HG02943 (cell line): Measurements from ENCODE around the gene RPS19.

Experiments
- ATAC-seq: cut with Tn5 transposase; IDR thresholded peaks from one replicate; pipeline ENCODE4 v1.9.1; 2021; ENCODE audit warnings: mild to moderate bottlenecking, low read depth, moderate library complexity; ENCODE audit not compliant: unreplicated experiment

Gene RPS19

DNA sequence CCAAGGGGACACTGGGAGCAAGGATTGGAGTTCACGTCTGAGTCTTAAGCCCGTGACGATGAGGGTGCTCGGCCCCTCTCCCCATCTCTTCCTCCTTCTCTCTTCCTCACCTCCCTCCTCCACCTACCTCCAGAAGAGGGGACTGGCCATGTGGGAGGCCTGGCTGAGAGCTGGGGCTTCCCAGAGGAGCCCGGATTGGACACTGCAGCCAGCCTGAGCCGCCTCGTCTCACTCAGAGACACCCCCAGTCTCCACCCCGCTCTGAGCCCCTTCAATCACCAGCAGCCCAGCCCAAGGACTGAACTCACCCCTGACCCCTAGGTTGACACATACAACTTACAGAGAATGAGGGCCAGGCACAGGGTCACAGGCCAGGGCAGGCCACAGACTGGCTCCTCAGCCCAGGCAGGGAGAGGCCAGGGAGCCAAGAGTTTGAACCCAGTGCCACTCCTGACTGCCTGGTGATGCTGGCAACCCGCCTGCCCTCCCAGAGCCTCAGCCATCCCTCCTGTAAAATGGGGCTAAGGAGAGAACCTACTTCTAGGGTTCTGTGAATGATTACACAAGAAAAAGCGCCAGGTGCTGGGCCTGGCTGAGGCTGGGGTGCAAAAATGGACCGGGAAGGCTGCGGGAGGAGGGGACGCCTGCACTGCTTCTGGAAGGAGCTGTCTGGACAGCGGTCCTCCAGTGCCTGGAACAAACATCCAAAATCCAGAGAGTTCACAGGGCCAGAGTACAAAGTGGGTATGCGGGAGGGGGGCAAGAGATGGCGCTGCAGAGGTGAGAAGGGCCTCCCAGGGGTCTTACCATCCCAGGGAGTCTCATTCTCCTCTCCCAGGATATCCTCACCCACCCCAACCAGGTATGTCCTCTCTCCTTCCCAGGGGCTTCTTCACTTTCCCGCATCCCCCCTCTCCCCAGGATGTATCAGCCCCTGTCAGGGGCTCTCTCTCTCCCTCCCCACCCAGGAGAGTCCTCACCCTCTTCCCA is 18.2 kb downstream of the RPS19 start:
- no peak for ATAC-seq

GRCh38 chr19:41879080-41879479 is 19.0 kb downstream of the RPS19 start:
- no peak for ATAC-seq

- no peak for ATAC-seq
Observed at GRCh38 chr19:41879670-41880328, 19.7 kb downstream of the RPS19 start.

DNA sequence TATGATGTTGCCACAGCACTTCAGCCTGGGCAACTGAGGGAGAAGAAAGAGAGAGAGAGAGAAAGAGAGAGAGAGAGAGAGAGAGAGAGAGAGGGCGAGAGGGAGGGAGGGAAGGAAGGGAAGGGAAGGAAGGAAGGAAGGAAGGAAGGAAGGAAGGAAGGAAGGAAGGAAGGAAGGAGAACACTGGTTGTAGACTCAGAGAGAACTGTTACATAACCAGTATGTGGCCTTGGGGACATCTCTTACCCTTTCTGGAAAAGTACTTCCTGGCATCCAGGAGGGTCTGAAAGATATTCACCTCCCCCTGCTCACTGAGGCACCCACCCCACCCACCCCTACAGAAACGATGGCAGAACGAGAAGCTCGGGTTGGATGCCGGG is 20.3 kb downstream of the RPS19 start:
- no peak for ATAC-seq

DNA sequence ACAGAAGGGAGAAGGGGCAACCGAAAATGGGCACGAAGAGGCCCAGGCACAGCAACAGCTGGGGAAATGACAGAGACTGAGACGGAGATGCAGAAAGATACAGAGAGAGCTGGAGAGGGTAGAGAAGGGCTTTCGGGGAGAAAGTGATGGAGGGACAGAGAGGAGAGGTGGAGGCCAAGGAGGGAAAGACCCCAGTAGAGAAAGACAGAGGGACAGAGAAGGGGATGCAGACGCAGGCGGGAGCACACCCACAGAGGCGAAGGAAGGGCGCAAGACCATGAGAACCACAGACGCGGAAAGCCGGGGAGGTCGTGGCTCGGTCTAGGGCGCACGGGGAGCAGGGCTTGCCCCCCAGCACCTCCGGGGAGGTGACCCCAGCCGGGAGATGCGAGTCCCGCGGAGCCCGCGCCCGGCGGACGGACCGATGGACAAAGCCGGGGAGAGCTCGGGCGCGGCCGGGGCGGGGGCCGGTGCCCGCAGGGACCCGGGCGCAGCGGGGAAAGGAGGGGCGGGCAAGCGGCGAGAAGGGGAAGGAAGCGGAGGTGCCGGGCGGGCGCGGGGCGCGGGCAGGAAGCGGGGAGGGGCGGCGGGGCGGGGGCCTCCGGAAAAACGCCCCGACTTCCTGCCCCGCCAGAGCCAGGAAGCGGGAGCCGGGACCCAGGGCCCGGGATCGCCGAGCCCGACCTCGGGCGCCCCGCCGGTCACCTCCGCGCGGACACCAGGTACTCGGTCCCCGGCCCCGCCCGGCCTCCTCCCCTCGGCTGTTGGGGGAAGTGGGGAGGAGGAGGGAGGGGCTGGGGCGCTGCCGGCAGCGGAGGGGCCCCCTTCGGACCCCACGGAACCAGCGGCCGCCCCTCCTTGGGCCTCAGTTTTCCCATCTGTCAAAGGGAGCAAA is 22.8 kb downstream of the RPS19 start, which contains the start of gene ARHGEF1:
ARHGEF1 (plus strand) TSS at position 617 of the 895 bp plus-strand sequence. CDS start 4,899 bp downstream, outside the sequence.
- ATAC-seq: no peak

- no peak for ATAC-seq
Observed at GRCh38 chr19:41883463-41883820, 23.4 kb downstream of the RPS19 start.

- peak; percentile 69 for ATAC-seq
Observed at GRCh38 chr19:41883821-41884733, 24.0 kb downstream of the RPS19 start.

DNA sequence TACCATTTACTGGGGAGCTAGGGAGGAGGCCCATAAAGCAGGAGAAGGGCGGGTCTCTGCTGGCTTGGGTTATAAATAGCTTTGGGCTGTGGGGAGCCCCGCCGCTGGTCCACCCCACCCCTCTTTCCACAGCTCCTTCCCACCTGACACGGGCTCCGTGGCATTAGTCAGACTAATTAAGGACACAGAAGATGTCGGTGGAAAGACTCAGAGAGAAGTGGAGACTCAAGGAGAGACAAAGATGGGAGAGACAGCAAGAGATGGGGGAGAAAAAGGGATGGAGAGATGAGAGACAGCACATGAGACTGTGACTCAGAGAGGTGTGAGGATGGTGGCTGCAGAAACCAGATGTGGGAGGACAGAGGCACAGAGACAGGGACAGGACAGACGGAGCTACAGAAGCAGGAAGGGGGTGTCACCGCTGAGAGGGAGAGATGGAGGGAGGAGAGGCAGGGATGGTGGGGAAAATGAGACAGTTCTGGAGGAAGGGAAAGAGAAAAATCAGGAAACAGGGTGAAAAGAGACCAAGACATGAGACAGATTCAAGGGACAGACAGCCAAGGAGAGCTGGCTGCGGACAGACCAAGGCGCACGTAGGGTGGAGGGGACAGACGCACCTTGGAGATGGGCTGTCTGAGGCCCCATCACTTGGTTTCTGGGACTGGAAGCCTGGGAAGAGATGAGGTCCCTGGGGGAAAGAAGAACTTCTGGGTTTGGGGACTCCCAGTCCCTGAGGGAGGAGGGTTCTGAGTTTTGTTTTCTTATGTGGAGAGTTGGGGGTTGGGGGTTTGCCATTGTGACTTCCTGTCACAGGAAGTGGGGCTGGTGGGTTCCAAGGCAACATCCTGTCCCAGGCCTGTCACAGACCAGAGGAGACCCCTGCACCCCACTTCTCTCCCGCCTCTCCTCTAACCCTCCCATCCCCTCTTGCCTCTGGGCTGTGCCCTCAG is 27.0 kb downstream of the RPS19 start:
- no peak for ATAC-seq

DNA sequence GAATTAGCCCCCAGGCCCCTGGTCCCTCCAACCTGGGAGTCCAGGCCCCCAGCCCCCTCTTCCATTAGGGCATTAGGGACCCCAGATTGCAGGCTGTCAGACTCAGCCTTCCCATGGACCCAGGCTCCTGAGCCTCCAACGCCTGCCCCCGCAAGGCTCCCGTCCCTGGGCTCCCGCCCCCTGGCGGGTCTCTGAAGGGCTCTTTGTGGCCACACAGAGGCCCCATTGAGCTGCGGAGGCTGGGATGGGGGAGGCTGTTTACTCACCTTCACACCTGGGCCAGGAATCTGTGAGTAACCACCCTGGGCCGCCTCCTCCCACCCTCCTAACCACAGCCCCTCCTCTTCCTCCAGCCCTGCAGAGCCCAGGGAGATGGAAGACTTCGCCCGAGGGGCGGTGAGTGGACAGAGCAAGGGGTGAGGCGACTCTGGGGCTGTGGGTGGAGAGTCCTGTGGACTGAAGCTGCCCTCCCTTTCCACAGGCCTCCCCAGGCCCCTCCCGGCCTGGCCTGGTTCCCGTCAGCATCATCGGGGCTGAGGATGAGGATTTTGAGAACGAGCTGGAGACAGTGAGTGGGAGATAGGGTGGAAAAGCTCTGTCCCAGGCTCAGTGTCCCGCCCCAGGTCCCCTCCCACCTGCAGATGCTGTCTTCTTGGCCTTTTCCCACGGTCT is 27.8 kb downstream of the RPS19 start:
- no peak for ATAC-seq

- no peak for ATAC-seq
Observed at GRCh38 chr19:41888926-41889325, 28.9 kb downstream of the RPS19 start.

GRCh38 chr19:41889896-41890295 is 29.8 kb downstream of the RPS19 start:
- ATAC-seq: no peak

DNA sequence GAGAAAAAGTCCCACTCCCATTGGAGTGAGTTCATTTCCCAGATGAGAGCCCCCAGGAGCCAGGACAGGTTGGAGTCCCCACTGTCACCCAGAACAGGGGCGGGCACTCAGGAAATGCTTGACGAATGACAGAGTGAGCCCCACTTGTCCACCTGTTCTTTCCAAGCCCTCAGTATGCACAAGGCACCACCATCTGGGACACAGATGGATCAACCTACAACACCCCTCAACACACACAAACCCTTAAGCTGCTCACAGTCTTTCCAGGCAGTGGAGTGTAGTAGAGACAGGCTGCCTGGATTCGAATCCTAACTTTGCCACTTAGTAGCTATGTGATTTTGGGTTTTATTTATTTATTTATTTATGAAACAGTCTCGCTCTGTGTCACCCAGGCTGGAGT is 30.9 kb downstream of the RPS19 start:
- ATAC-seq: no peak

- ATAC-seq: no peak
Observed at GRCh38 chr19:41892173-41892902, 32.3 kb downstream of the RPS19 start.

DNA sequence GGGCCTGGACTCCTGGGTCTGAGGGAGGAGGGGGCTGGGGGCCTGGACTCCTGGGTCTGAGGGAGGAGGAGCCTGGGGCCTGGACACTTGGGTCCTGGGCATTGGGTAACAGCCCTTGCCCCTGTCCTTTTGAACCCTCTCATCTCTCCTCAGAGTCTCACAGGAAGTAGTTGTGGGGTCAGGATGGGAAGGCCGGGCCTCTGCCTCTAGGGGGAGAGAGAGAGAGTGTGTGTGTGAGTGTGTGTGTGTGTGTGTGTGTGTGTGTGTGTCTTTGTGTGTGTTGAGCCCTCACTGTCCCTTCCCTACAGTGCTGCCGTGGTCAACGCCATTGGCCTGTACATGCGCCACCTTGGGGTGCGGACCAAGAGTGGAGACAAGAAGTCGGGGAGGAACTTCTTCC is 33.8 kb downstream of the RPS19 start:
- no peak for ATAC-seq

- ATAC-seq: no peak
Observed at GRCh38 chr19:41894350-41894749, 34.3 kb downstream of the RPS19 start.

- no peak for ATAC-seq
Observed at GRCh38 chr19:41895745-41896580, 35.9 kb downstream of the RPS19 start.

- no peak for ATAC-seq
Observed at GRCh38 chr19:41896581-41896942, 36.5 kb downstream of the RPS19 start.
